Caco-2 (cell line): ENCODE data around the gene EIF3J. TPM values are rescaled to one million over a fixed set of nuclear protein-coding genes. Genes with fewer than 3 reads are reported as not detected.

Experiments
- BruUV-seq: library from RNA; stranded (reverse); fragments of 400-500 nt; replicated peaks from 2 replicates; lab custom pipeline; 2021; lab: Mats Ljungman, UMichigan
- CTCF ChIA-PET: fragments of 300-600 bp; sonication (Branson Sonifier 250); formaldehyde crosslinking; loops from one replicate; lab custom pipeline; 2022; ENCODE audit warnings: antibody characterized with exemption; lab: Charles Lee
- POLR2A ChIA-PET: fragments of 300-600 bp; sonication (Branson Sonifier 250); formaldehyde crosslinking; loops from one replicate; lab custom pipeline; 2022; ENCODE audit warnings: antibody characterized with exemption; lab: Charles Lee
- DNase-seq, 2 experiments: peaks; one replicate each; pipeline versions ENCODE4 v3.0.0 to v3.0.0-alpha.2; 2020 to 2022
- H3K27me3 ChIP-seq: replicated peaks from 2 replicates; pipeline ENCODE4 v1.6.0; 2011; ENCODE audit warnings: low read length; ENCODE audit not compliant: control insufficient read depth, insufficient read depth
- H3K36me3 ChIP-seq: 2 replicates; pipeline ENCODE4 v1.5.1; 2011; ENCODE audit warnings: low read length; ENCODE audit not compliant: control insufficient read depth, insufficient read depth
- H3K4me1 ChIP-seq: fragments of 250-450 bp; sonication (Bioruptor Pico); 2 replicates; pipeline ENCODE4 v1.5.1; 2020; ENCODE audit warnings: mild to moderate bottlenecking
- H3K4me3 ChIP-seq: 2 replicates; pipeline ENCODE4 v1.5.1; 2011; ENCODE audit warnings: low read depth, mild to moderate bottlenecking, control low read depth, low read length
- H3K9me3 ChIP-seq: fragments of 250-450 bp; sonication (Bioruptor Pico); 2 replicates; pipeline ENCODE4 v1.5.1; 2020; ENCODE audit warnings: mild to moderate bottlenecking, moderate library complexity
- H3K27ac Mint-ChIP-seq: one replicate; pipeline ENCODE4 v1.8.0; 2022; ENCODE audit warnings: mixed read lengths; ENCODE audit not compliant: unreplicated experiment
- H3K27me3 Mint-ChIP-seq: one replicate; pipeline ENCODE4 v1.8.0; 2022; ENCODE audit warnings: mixed read lengths; ENCODE audit not compliant: insufficient read depth, unreplicated experiment
- H3K36me3 Mint-ChIP-seq: one replicate; pipeline ENCODE4 v1.8.0; 2022; ENCODE audit warnings: mild to moderate bottlenecking, mixed read lengths; ENCODE audit not compliant: insufficient read depth, unreplicated experiment
- H3K4me1 Mint-ChIP-seq: one replicate; pipeline ENCODE4 v1.8.0; 2022; ENCODE audit warnings: low read depth, mixed read lengths; ENCODE audit not compliant: unreplicated experiment
- H3K4me3 Mint-ChIP-seq: one replicate; pipeline ENCODE4 v1.8.0; 2022; ENCODE audit warnings: mild to moderate bottlenecking, moderate library complexity, mixed read lengths; ENCODE audit not compliant: unreplicated experiment
- H3K9me3 Mint-ChIP-seq: one replicate; pipeline ENCODE4 v1.8.0; 2022; ENCODE audit warnings: mixed read lengths; ENCODE audit not compliant: unreplicated experiment
- intact Hi-C: fragments of 100-400 bp; cut with micrococcal nuclease; formaldehyde crosslinking; loops from one replicate; pipeline ENCODE4 v1.10.0; 2022; ENCODE audit not compliant: unreplicated experiment
- total RNA-seq: library from RNA; stranded (reverse); gene quantifications from 2 replicates; pipeline ENCODE4 v1.2.3, GENCODE V29; 2022
- TF ChIP-seq, protein P1 (sequence below), 2 experiments: fragments of 200-600 bp in 1 of 2; IDR thresholded peaks; 1 replicate in 1 of 2; 2 replicates in 1 of 2; pipeline versions ENCODE4 v1.5.1 to v1.8.0; 2011 to 2022; ENCODE audit warnings: antibody characterized with exemption in 1 of 2, control low read depth in 1 of 2, inconsistent platforms in 1 of 2, low read depth in 1 of 2, low read length in 1 of 2, mild to moderate bottlenecking in 1 of 2, moderate library complexity in 1 of 2; ENCODE audit not compliant: insufficient read depth in 1 of 2, severe bottlenecking in 1 of 2, unreplicated experiment in 1 of 2

EIF3J gene
- total RNA-seq, 1 experiment from 2014 or later, result 179 TPM

DNA sequence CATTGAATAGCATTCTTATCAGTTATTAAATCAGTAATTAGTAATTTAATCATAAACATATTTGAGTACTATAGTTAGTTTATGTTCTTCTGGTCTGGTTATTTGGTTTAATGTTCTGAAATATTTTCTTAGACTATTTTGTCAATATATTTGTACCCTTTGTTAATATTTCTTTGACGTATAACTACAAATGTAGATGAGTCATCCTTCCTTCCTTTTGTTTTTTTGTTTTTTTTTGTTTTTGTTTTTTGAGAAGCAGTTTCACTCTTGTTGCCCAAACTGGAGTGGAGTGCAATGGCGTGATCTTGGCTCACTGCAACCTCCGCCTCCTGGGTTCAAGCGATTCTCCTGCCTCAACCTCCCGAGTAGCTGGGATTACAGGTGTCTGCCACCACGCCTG, 17.4 kb upstream of the EIF3J start:
- intact Hi-C loops, result no loop called here
- H3K4me3 Mint-ChIP-seq, result no peak overlapping the region
- ChIA-PET POLR2A (no interaction called here), CTCF (no interaction called here)
- no TSS peak for BruUV-seq
- H3K4me3 ChIP-seq, result no peak overlapping the region
- no peak for DNase-seq
- no peaks in the 10 kb centered on the region for H3K27me3 ChIP-seq
- no peaks in the 10 kb centered on the region for H3K9me3 Mint-ChIP-seq
- H3K4me1 ChIP-seq, result no peaks in the 10 kb centered on the region
- peaks cover 50% of the 10 kb centered on the region for H3K36me3 Mint-ChIP-seq
- H3K36me3 ChIP-seq, result no peaks in the 10 kb centered on the region; the same call in 1 of the 2 replicates
- TF ChIP-seq, protein P1, sequence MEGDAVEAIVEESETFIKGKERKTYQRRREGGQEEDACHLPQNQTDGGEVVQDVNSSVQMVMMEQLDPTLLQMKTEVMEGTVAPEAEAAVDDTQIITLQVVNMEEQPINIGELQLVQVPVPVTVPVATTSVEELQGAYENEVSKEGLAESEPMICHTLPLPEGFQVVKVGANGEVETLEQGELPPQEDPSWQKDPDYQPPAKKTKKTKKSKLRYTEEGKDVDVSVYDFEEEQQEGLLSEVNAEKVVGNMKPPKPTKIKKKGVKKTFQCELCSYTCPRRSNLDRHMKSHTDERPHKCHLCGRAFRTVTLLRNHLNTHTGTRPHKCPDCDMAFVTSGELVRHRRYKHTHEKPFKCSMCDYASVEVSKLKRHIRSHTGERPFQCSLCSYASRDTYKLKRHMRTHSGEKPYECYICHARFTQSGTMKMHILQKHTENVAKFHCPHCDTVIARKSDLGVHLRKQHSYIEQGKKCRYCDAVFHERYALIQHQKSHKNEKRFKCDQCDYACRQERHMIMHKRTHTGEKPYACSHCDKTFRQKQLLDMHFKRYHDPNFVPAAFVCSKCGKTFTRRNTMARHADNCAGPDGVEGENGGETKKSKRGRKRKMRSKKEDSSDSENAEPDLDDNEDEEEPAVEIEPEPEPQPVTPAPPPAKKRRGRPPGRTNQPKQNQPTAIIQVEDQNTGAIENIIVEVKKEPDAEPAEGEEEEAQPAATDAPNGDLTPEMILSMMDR (IDR thresholded peaks at IDR 0.05; ENCODE audit: insufficient read depth in 1 of 2, low read depth in 1 of 2, low read length in 1 of 2, severe bottlenecking in 1 of 2, unreplicated experiment in 1 of 2), result no peak
- no peaks in the 10 kb centered on the region for H3K9me3 ChIP-seq
- H3K27me3 Mint-ChIP-seq, result no peaks in the 10 kb centered on the region
- no peak overlapping the region for H3K27ac Mint-ChIP-seq
- H3K4me1 Mint-ChIP-seq, result no peaks in the 10 kb centered on the region

DNA sequence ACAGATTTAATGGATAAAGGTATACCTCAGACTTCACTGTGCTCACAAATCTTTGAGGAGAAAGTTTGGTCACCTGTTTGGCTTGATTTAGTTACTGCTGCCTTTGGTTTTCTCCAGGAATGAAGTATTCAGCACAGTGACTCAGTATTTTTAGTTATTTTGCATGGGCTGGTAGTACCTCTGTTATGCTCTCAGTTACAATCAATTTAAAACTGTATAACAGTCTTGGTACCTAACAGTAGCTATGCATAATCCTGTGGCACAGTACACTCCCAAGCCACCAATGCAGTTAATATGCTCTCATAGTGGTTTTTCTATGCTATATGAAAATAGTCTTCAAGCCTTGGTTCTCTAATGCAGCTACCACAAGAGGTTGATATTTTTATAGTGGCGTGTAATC, 11.9 kb upstream of the EIF3J start:
- H3K27ac Mint-ChIP-seq, result no peak overlapping the region
- H3K9me3 Mint-ChIP-seq, result no peaks in the 10 kb centered on the region
- no peaks in the 10 kb centered on the region for H3K4me1 Mint-ChIP-seq
- Histone ChIP-seq H3K4me1 (0 out of 2 replicates have a peak, but pooled peaks cover 3% of the 10 kb centered on the region), H3K9me3 (no peaks in the 10 kb centered on the region), H3K4me3 (no peak overlapping the region), H3K27me3 (no peaks in the 10 kb centered on the region), H3K36me3 (no peaks in the 10 kb centered on the region)
- DNase-seq, result no peak
- no TSS peak for BruUV-seq
- peaks cover 44% of the 10 kb centered on the region for H3K36me3 Mint-ChIP-seq
- ChIA-PET CTCF (no interaction called here), POLR2A (no interaction called here)
- TF ChIP-seq, protein P1 (IDR thresholded peaks at IDR 0.05; ENCODE audit: insufficient read depth in 1 of 2, low read depth in 1 of 2, low read length in 1 of 2, severe bottlenecking in 1 of 2, unreplicated experiment in 1 of 2), result no peak
- H3K27me3 Mint-ChIP-seq, result no peaks in the 10 kb centered on the region
- intact Hi-C loops, result no loop called here
- H3K4me3 Mint-ChIP-seq, result no peak overlapping the region

DNA sequence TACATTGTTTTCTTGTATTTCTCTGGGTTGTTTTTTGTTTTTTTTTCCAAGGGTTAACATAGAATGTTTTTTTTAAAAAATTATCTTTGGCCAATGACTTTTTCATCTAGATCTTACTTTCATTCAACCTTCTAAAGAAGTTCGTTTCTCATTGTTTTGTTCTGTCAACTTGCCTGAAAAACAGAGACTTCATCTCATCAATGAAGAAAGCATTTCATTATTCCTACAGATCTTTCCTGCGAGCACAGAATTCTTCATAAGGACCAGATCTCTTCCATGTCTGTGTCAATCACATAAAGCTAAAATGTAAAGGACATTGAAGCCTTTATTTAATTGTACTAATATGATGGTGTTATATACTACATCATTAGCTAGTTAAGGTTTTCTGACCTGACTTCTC, 9.7 kb upstream of the EIF3J start:
- DNase-seq, result no peak
- intact Hi-C loops, result no loop called here
- Mint-ChIP-seq H3K4me3 (no peak overlapping the region), H3K4me1 (no peaks in the 10 kb centered on the region), H3K27ac (no peak overlapping the region), H3K27me3 (no peaks in the 10 kb centered on the region), H3K9me3 (no peaks in the 10 kb centered on the region), H3K36me3 (peaks cover 46% of the 10 kb centered on the region)
- Histone ChIP-seq H3K36me3 (no peaks in the 10 kb centered on the region), H3K4me1 (0 out of 2 replicates have a peak, but pooled peaks cover 3% of the 10 kb centered on the region), H3K27me3 (no peaks in the 10 kb centered on the region), H3K4me3 (no peak overlapping the region), H3K9me3 (no peaks in the 10 kb centered on the region)
- ChIA-PET CTCF (no interaction called here), POLR2A (no interaction called here)
- TF ChIP-seq, protein P1 (IDR thresholded peaks at IDR 0.05; ENCODE audit: insufficient read depth in 1 of 2, low read depth in 1 of 2, low read length in 1 of 2, severe bottlenecking in 1 of 2, unreplicated experiment in 1 of 2), result no peak
- no TSS peak for BruUV-seq
